Umbilical cord (tissue), 2 donors: Measurements from ENCODE around the gene OR6C68. TPM values are rescaled to one million over a fixed set of nuclear protein-coding genes. Genes with fewer than 3 reads are reported as not detected.
"Not testable (repeated sequence)": the region's sequence is repeated elsewhere in the genome, so short reads cannot be mapped to it uniquely, and the experiment has no call there.

Source experiments
- DNase-seq: peaks from one replicate; pipeline ENCODE4 v3.0.0-alpha.2; 2015; ENCODE audit warnings: low spot score
- total RNA-seq: library from RNA; depleted of rRNA; stranded (reverse); fragments of >200 nt; gene quantifications from one replicate; pipeline ENCODE4 v1.2.3, GENCODE V29; 2014; ENCODE audit warnings: low replicate concordance; ENCODE audit not compliant: insufficient read depth

The OR6C68 gene
- total RNA-seq, result not detected

DNA sequence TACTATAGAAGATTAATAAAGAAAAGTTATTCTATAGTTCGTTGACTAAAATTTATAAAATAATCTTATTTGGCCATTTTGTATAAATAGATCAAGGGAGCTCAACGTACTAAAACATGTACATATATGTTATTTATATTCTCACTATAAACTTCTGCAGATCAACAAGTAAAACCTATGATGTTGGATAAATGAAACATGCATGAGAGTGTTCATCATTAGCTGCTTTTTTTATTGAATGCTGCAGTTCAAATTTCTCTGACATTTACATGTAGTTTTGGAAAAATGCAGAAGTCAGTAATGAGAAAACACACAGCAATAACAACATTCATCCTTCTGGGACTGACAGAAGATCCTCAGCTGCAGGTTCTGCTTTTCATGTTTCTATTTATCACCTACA lies at the start of gene OR6C68:
Gene OR6C68, plus strand, starts transcription at position 301 of the 400 bp plus-strand sequence. Its CDS starts 0 bp downstream, at position 301.
- no peak for DNase-seq

DNA sequence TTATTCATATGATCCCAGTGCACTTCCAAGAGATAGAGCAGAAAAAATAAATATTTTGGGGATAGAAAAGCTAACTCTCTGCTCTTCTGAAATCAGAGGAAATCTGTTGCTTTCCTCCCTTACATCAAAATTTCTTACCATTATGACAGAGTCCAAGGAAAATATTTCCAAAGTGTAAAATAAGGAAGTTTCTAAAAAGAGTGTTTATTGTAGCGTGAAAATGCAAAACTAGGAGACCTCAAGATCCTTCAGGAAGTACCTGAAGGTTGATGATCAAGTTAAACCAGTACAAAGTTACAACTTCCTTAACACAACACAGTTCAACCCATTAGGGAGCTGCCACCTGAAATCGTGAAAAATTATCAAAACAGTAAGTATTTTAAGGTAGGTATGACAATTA lies 48.4 kb upstream of the OR6C68 start, which contains the start of gene OR6C2:
Gene OR6C2, plus strand, starts transcription at position 301 of the 400 bp plus-strand sequence. CDS start 8,138 bp downstream, outside the sequence.
- DNase-seq, result no peak

DNA sequence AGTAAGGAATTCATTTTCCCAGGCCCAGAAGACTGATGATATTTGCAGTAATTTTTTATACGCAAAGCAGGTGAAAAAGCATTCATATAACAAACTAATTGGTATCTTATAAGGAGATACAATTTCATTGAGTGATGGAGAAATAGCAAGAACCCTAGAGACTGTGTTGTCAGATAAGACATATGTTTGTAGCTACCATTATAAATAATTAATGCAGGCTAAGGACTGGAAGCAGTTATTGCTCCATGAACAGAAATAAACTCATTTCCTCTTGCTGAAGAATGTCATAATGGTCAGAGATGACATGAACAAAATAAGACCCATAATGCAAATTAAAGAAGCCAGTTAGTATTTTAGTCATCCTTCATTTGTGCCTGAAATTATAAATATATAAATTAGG lies 46.8 kb upstream of the OR6C68 start:
- DNase-seq, result no peak

DNA sequence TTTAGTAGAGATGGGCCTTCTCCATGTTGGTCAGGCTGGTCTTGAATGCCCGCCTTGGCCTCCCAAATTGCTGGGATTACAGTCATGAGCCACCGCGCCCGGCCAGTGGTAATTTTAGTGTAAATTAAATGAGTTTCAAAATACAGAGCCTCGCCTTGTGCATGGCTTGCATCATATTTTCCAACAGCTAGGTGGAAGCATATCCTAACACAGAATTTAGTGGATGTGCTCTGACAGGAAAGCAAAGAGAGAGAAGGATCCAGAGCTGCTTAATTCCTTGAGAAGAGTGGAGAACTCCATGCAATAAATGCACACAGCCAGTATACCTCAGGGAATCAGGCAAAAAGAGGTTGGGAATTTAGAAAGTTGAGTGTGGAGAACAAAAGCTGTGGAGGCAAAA lies 45.9 kb upstream of the OR6C68 start:
- peak; percentile 44 for DNase-seq

DNA sequence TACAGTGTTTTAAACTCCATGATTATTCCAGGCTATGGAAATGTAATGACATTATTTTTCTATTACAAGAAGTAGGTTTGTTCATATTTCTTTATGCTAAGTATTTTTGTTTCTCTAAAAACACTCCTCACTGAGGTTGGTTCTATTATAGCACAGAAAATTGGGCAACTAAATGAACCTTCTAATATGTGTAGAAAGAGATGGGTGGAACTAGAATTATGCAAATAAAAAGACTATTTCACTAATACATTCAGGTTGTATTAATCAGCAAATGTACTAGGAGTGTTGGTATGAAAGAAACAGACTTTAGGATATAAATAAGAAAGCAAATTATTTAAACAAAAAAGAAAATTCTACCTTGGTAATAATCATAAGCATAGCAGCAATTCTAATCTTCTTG lies 43.4 kb upstream of the OR6C68 start:
- no peak for DNase-seq

DNA sequence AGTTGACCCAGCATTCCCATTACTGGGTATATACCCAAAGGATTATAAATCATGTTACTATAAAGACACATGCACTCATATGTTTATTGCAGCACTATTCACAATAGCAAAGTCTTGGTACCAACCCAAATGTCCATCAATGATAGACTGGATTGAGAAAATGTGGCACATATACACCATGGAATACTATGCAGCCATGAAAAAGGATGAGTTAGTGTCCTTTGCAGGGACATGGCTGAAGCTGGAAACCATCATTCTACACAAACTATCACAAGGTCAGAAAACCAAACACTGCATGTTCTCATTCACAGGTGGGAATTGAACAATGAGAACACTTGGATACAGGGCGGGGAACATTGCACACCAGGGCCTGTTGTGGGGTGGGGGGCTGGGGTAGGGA lies 27.3 kb upstream of the OR6C68 start:
- not testable (repeated sequence) for DNase-seq

DNA sequence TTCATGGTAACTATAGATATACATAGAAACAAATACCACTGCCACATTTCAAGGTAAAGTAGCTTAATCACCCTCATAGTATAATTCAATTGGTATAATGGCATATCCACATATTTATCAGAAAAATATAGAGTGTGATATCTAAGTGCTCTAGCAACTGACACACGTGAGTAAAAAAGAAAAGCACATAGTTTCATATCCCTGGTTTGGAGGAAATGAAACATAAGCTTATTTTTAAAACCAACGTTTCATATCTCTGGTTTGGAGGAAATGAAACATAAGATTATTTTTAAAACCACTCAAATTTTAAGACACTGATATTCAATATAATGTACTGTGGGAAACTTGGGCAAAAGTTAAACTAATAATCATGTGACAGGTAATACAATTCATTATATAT lies 24.3 kb upstream of the OR6C68 start:
- no peak for DNase-seq

DNA sequence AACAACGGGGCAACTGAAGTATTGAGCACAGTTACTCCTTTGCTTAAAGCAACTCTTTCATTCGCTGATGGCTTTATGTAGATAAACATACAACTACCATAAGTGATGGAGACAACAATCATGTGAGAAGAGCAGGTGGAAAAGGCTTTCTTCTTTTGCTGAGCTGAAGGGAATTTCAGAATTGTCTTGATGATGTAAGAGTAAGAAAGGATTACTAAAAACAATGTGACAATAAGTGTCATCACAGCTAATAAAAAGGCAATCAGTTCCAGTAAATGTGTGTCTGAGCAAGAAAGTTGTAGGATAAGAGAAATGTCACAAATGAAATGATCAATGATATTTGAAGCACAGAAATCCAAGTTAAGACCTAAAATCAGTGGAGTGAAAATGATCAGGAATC lies 22.9 kb upstream of the OR6C68 start:
- no peak for DNase-seq

DNA sequence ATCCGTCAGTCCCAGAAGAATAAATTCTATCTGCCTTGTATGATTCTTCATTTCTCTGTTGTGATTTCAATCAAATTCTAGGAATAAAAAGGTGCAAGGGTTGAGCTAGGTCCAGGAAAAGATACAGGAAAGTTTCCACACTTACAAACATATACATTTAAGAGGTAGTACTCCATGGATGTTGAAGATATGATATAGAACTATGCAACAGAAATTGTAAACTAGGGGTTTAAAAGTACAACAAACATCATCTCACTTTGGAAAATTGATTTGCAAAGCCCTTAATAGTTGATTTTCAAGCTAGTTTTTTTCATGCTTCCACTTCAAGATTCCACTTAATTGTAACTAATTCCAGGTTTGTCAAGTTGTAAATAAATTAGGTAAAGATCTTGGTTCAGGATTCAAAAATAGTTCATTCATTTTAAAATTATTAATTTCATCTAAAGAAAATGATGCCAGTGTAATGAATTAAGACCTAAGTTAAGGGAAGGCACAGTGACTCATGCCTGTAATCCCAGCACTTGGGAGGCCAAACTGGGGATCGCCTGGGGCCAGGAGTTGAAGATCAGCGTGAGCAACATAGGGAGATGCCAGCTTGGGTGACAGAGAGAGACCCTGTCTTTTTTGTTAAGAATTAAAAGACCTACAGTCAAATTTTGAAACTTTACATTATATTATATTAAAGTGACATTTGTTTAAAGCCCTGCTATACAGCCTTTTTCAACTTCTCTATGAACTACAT lies 21.9 kb upstream of the OR6C68 start, which contains the start of gene OR6C70:
Gene OR6C70, minus strand, starts transcription at position 51 of the 742 bp plus-strand sequence. Its CDS starts 0 bp downstream, at position 51.
- DNase-seq, result no peak

DNA sequence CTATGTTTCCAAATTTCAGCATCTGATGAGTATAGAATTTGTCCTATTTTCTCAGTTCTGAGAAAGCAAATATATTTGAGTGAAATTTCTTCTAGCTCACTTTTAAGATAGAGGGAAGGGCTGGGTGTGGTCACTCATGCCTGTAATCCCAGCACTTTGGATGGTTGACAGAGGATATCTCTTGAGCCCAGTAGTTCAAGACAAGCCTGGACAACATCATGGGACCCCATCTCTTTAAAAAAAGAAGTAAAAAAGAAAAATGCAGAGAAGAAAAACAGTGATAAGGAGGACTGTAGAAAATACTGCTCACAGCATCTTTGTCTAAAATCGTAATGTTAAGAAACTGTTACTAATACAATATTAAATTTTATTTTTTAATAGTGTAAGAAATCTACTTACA lies 19.9 kb upstream of the OR6C68 start:
- peak; percentile 91 for DNase-seq

DNA sequence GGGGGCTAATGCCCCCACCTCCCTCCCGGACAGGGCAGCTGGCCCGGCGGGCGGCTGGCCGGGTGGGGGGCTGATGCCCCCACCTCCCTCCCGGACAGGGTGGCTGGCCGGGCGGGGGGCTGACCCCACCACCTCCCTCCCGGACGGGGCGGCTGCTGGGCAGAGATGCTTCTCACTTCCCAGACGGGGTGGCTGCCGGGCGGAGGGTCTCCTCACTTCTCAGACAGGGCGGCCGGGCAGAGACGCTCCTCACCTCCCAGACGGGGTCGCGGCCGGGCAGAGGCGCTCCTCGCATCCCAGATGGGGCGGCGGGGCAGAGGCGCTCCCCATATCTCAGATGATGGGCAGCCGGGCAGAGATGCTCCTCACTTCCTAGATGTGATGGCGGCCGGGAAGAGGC lies 13.0 kb upstream of the OR6C68 start:
- not testable (repeated sequence) for DNase-seq

DNA sequence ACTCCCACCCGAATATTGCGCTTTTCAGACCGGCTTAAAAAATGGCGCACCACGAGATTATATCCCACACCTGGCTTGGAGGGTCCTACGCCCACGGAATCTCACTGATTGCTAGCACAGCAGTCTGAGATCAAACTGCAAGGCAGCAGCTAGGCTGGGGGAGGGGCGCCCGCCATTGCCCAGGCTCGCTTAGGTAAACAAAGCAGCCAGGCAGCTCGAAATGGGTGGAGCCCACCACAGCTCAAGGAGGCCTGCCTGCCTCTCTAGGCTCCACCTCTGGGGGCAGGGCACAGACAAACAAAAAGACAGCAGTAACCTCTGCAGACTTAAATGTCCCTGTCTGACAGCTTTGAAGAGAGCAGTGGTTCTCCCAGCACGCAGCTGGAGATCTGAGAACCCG lies 7.9 kb upstream of the OR6C68 start:
- DNase-seq, result not testable (repeated sequence)

DNA sequence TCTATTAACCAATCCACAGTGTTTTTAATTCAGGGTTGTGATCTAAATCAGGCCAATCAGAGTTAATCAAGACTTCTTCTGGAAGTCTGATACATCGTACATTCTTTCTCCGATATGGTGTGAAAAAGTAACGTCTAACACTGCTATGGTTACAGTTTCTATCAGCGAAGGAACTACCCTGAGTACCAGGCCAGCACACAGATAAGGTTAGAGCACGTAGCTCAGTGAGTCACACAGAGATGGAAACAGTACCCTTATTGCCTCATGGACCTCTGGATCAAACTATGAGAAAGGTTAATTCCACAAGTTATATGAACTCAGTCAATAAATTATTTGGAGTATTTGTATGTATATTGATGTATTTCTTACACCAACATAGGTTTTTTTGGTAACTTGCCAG lies 3.3 kb downstream of the OR6C68 start:
- DNase-seq, result peak; percentile 45

DNA sequence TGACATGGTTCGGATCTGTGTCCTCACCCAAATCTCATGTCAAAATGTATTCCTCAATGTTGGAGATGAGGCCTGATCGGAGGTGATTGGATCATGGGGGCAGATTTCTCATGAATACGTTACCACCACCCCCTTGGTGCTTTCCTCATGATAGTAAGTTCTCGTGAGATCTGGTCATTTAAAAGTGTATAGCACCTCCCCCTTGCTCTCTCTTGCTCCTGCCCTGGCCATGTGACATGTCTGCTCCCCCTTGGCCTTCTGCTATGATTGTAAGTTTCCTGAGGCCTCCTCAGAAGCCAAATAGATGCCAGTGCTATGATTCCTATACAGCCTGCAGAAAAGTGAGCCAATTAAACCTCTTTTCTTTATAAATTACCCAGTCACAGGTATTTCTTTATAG lies 7.1 kb downstream of the OR6C68 start:
- DNase-seq, result no peak

DNA sequence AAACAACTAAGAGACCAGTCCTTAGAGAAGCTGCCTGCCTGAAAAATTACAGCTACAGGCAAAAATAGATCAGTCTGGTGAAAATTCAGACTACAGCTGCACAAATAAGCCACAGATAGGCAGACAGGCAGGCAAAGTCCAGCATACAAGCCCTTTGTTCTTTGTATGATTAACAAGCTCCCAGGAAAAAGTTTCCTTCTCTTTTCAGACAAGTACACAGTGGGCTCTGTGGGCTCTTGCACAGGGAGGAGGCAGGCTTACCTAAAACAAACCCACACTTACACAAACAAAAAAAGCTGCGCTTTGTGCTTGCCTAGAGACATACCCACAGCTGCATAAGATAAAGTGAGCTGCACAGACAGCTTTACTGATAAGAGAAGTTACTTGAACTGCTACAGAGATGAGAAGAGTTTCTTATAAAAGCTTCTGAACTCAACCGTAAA lies 7.7 kb downstream of the OR6C68 start:
- peak; percentile 85 for DNase-seq

DNA sequence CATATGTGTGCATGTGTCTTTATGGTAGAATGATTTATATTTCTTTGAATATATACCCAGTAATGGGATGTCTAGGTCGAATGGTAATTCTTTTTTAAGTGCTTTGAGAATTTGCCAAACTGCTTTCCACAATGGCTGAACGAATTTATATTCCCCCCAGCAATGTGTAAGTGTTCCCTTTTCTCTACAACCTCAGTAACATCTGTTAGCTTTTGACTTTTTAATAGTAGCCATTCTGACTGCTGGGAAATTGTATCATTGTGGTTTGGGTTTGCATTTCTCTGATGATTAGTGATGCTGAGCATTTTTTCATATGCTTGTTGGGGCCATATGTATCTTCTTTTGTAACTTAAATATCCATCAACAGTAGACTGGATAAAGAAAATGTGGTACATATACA lies 9.4 kb downstream of the OR6C68 start:
- DNase-seq, result no peak

DNA sequence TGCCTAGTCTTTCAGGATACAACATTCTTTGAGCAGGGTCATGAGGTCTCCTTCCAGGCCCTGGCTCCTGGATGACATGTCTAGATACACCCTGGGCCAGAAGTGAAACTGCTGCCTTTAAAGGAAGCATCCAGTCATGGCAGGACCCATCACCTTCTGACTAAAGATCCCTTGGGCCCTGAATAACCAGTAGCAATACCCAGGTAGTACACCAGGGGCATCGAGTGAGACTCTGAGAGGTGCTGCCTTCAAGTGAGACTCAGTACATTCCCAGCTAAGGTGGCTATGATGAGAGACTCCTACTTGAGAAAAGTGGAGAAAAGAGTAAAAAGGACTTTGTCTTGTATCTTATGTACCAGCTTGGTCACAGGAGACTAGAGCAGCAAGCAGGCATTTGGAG lies 23.5 kb downstream of the OR6C68 start:
- DNase-seq, result no peak

DNA sequence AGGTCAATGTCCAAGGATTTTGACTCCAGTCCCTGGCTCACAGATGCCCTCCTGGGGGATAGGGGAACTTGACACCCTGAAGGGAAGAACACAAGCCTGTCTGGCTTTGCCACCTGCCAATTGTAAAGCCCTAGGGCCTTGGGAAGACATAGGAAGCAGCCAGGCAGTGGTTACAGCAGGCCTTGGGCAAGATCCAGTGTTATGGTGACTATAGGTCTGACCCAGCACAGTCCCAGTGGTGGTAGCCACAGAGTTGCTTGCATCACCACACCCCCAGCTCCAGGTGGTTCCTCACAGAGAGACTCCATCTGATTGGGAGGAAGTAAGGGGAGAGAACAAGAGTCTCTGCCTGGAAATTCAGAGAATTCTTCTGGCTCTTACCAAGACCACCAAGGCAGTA lies 24.2 kb downstream of the OR6C68 start:
- DNase-seq, result no peak

Other genes starting within 250 kb of the OR6C68 start
- not detected for gene OR6C74, start 247.8 kb upstream of the OR6C68 start, total RNA-seq
- 8.4 TPM for gene OR6C6, start 195.8 kb upstream of the OR6C68 start, total RNA-seq
- gene OR6C1, start 178.0 kb upstream of the OR6C68 start, total RNA-seq, result 0.48 TPM
- 8.9 TPM for gene OR6C3, start 161.6 kb upstream of the OR6C68 start, total RNA-seq
- 3.9 TPM for gene OR6C75, start 129.4 kb upstream of the OR6C68 start, total RNA-seq
- 1.9 TPM for gene OR6C65, start 91.8 kb upstream of the OR6C68 start, total RNA-seq
- gene OR6C76, start 66.1 kb upstream of the OR6C68 start, total RNA-seq, result 16.1 TPM
- gene OR6C2, start 48.3 kb upstream of the OR6C68 start, total RNA-seq, result 11.8 TPM
- 4.6 TPM for gene OR6C70, start 22.2 kb upstream of the OR6C68 start, total RNA-seq
- 5.5 TPM for gene OR6C4, start 57.2 kb downstream of the OR6C68 start, total RNA-seq
- gene OR2AP1, start 80.1 kb downstream of the OR6C68 start, total RNA-seq, result 0.48 TPM
- gene OR10P1, start 144.5 kb downstream of the OR6C68 start, total RNA-seq, result not detected
- 66.2 TPM for gene ITGA7, start 215.5 kb downstream of the OR6C68 start, total RNA-seq
- 67.4 TPM for gene BLOC1S1, start 223.7 kb downstream of the OR6C68 start, total RNA-seq
- 42.9 TPM for gene RDH5, start 228.0 kb downstream of the OR6C68 start, total RNA-seq
- 1,689 TPM for gene CD63, start 236.6 kb downstream of the OR6C68 start, total RNA-seq